ENCODE measurements around the gene CABLES1.
"Not testable (repeated sequence)": the region's sequence is repeated elsewhere in the genome, so short reads cannot be mapped to it uniquely, and the experiment has no call there.

CABLES1 gene

DNA sequence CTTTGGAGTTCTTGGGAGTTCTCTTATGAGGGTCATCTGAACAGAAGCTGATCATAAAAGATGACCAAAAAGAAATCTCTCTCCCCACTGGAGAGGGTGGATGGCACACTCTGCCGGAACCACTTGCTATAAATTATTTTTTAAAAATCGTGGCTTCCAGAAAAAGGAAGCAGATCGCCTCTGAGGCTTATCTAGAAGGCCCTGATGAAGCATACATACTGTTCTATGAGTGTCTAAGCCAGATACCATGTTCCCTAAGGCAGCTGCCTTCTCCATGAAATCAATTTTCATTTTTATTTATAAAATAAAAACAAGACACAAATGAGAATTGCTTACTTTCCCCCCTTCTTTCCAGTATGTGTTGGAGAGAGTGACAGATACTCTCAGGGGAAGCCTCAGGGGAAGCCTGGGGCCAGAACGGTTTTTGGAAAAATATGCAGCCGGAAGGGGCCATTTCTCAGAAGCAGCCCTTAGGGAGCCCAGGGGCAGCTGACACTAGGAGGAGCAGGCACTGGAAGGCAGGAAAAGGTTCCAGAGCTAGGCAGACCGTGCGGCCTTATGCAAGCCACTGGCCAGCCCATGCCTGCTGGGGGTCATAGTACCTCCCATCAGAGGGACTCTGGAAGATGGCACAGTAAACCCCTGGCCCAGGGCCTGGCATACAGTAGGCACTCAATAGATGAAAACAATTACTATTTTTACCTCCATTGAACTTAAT lies 130.6 kb downstream of the CABLES1 start:
- no peak for DNase-seq (ENCODE audit: low read depth)

DNA sequence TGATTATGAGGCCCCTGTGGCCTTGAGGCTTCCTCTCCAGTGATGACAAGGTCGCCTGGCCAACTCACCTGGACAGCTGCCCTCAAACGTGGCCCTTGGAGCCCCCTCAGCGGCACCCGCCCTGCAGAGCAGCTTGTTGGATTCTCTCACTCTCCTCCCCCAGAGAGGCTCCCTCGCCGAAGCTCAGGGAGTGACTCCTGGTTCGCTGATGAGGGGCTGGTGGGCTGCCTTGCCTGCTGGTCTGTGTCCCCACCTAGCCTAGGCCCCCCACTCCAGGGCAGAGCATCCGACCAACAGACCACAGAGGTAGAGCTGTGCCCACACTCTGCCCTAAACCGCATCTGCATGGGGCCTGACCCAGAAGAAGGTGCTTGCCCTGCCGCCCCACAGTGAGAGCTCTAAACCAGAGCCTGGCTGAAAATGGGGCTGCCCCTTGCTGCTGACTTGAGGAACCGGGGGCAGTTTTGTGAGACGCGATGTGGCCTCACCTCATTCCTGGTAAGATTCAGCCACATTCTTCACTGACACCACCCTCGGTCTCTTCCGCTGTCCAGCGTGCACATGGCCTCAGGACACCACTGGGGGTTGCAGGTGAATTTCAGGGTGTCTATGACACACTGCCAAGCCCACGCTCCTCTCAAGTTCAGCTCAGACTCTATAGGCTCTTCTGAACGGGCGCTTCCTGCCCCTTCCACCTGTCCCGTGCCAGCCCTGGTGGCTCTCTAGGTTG lies 131.6 kb downstream of the CABLES1 start:
- no peak for DNase-seq (ENCODE audit: low read depth)

GRCh38 chr18:23267447-23267776 lies 132.1 kb downstream of the CABLES1 start:
- DNase-seq (ENCODE audit: low read depth), result no peak

DNA sequence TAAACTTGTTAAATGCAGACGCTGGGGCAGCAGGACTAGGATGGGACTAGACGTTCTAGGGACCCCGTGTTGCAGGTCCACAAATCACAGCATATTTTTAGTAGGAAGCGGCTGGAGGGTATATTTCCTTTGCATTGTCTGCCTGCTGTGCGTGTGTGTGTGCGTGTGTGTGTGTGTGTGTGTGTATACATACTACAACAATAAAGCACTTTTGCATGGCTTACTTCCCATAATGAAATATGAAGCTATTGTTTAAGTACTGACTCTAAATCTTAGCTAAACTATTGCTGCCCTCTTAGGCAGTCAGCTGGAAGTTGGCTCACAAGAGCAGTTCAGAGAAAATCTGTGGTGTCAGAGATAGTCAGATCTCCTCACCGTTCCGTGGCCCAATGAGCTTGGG lies 133.4 kb downstream of the CABLES1 start:
- no peak for DNase-seq (ENCODE audit: low read depth)

GRCh38 chr18:23269068-23269467 lies 133.8 kb downstream of the CABLES1 start:
- DNase-seq (ENCODE audit: low read depth), result not testable (repeated sequence)

DNA sequence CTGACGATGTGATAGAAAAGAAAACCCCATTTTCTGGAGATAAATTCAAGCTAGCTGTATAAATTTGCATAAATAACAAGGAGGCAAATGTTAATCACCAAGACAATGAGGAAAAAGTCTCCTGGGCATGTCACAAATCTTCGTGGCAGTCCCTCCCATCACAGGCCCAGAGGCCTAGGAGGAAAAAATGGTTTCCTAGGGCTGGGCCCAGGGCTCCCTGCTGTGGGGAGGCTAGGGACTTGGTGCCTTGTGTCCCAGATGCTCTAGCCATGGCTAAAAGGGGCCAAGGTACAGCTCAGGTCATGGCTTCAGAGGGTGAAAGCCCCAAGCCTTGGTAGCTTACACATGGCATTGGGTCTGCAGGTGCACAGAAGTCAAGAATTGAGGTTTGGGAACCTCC lies 134.6 kb downstream of the CABLES1 start:
- no peak for DNase-seq (ENCODE audit: low read depth)

- DNase-seq (ENCODE audit: low read depth), result peak; percentile 73
Measured at GRCh38 chr18:23270986-23271680, 135.8 kb downstream of the CABLES1 start.

- no peak for DNase-seq (ENCODE audit: low read depth)
Measured at GRCh38 chr18:23272498-23273232, 137.4 kb downstream of the CABLES1 start.

DNA sequence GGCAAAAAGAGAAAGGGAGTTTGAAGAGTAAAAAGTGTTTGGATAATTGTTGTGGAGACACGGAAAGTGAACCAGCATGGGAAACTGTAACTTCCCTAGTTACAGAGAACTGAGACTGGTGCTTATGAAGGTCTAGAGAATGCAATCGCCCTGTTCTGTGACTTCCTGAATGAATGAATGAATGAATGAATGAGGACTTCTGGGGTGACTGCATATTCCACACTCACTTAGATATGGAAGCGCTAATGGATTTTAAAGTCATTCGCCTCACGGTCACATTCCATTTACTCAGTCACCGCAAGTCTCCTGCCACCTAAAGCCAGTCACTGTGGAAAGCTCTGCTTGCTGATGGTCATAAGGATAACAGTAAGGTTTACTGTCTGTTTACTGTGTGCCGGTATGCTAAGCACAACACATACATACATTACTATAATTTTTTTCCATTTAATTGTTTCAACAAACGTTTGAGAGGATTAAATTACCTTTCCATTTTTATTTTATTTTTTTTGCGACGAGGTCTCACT lies 138.2 kb downstream of the CABLES1 start:
- no peak for DNase-seq (ENCODE audit: low read depth)

DNA sequence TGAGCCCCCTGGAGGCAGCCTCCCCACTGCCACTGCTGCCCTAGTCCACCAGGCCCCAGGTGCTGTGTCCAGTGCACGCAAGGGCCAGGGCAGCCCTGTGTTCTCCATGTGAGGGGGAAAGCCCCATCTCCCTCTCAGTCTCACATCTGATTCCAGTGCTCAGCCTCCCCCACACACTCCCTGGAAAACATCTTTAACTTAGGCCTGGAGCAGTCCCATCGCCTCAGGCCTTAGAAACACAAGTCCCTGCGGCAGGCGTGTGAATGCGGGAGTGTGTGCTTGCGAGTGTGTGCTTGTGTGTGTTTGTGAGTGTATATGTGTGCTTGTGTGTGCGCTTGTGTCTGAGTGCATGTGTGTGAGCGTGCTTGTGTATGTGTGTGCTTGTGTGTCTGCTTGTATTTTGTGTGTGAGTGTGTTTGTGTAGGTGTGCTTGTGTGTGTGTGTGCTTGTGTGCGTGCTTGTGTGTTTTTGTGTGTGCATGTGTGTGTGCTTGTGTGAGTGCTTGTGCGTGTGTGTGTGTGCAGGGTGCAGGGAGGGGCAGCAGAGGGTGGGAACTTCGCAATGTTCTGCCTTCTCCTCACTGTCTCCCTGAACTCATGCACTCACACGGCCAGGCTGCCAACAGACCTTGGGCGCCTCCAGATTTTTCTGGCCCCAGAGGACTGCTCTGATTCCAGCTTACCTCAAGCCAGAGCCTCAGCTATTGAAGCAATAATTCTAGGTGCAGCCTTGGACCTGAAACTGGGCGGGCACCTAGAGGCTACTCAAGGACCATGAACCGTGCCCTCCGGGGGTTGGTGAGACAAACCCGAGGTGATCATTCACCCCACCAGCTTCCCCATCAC lies 139.6 kb downstream of the CABLES1 start:
- no peak for DNase-seq (ENCODE audit: low read depth)

GRCh38 chr18:23276451-23276850 lies 141.2 kb downstream of the CABLES1 start:
- DNase-seq (ENCODE audit: low read depth), result no peak

GRCh38 chr18:23277399-23277798 lies 142.1 kb downstream of the CABLES1 start:
- DNase-seq (ENCODE audit: low read depth), result no peak

DNA sequence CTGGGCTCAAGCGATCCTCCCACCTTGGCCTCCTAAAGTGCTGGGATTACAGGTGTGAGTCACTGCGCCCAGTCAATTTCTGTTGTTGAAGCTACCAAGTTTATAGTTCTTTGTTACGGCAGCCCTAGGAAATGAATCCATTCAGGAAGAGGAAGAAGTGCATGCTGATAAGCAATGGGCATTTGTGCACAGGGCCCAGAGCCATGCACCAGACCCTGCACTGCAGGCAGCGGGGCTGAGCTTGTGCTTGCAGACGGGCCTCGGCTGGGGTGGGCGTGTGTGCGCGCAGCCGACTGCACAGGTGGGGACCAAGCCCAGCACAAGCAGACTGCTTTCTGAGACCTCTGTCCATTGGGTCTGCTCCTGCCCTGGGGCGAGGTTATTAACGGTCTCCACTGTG lies 144.6 kb downstream of the CABLES1 start:
- no peak for DNase-seq (ENCODE audit: low read depth)

DNA sequence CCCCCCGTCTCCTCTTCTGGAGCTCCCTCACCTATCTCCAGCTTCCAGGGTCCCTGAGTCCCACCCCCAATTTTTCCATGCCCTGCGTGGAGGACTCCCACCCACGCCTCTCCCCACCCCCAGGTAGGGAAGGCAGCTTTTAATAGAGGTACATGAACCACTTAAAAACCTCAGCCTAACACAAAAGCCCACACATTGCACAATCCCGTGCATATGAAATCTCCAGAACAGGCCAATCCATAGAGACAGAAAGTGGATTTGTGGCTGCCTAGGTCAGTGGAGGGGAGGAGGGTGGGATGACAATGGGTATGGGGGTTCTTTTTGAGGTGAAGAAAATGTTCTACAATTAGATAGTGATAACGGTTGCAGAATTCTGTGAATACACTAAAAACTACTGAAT lies 145.6 kb downstream of the CABLES1 start:
- DNase-seq (ENCODE audit: low read depth), result no peak

- peak; percentile 86 for DNase-seq (ENCODE audit: low read depth)
Measured at GRCh38 chr18:23281626-23282436, 146.5 kb downstream of the CABLES1 start.

DNA sequence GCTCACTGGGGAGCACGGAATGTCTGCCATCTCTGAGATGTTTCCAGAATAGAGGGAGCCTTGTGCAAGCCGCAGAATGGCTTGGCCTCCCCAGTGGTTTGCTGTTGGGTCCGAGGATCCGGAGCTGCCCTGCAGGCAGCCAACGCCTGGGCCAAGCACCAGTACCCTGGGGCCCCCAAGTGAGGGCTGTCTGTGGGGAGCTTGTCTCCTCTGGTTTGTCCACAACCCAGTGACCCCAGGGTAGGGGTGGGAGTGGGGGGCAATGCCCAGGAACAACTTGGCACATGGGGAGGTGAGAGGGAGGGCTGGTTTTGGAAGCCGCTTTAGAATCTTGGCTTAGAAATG lies 147.1 kb downstream of the CABLES1 start:
- DNase-seq (ENCODE audit: low read depth), result no peak

GRCh38 chr18:23283916-23284430 lies 148.7 kb downstream of the CABLES1 start:
- DNase-seq (ENCODE audit: low read depth), result peak; percentile 49

GRCh38 chr18:23284629-23285028 lies 149.3 kb downstream of the CABLES1 start:
- no peak for DNase-seq (ENCODE audit: low read depth)

- DNase-seq (ENCODE audit: low read depth), result not testable (repeated sequence)
Measured at GRCh38 chr18:23285581-23285980, 150.3 kb downstream of the CABLES1 start.

Data from EH (cell line).